Neural crest cell (in vitro differentiated cells): ENCODE results near the gene SFI1. TPM values are rescaled to one million over a fixed set of nuclear protein-coding genes. Genes with fewer than 3 reads are reported as not detected.
"Not testable (repeated sequence)": the region's sequence is repeated elsewhere in the genome, so short reads cannot be mapped to it uniquely, and the experiment has no call there.

Experiments
- DNase-seq: peaks from one replicate; pipeline ENCODE4 v3.0.0; 2021; ENCODE audit warnings: low read depth, mixed read lengths, low spot score
- H3K27ac Mint-ChIP-seq: one replicate; pipeline ENCODE4 v1.8.0; 2021; ENCODE audit warnings: mild to moderate bottlenecking, mixed read lengths; ENCODE audit not compliant: unreplicated experiment
- H3K27me3 Mint-ChIP-seq: 2 replicates; pipeline ENCODE4 v1.8.0; 2021; ENCODE audit warnings: low read depth, mild to moderate bottlenecking, mixed read lengths
- H3K36me3 Mint-ChIP-seq: 2 replicates; pipeline ENCODE4 v1.8.0; 2021; ENCODE audit warnings: low read depth, mild to moderate bottlenecking, mixed read lengths
- H3K4me1 Mint-ChIP-seq: 2 replicates; pipeline ENCODE4 v1.8.0; 2021; ENCODE audit warnings: mixed read lengths
- H3K4me3 Mint-ChIP-seq: one replicate; pipeline ENCODE4 v1.8.0; 2021; ENCODE audit warnings: mild to moderate bottlenecking, mixed read lengths
- H3K9me3 Mint-ChIP-seq: 2 replicates; pipeline ENCODE4 v1.8.0; 2021; ENCODE audit warnings: mixed read lengths
- total RNA-seq: library from RNA; stranded (reverse); gene quantifications from 2 replicates; pipeline ENCODE4 v1.2.1, GENCODE V29; 2021
- TF ChIP-seq, protein P1 (sequence below): fragments of 200-600 bp; sonication (generic); conservative IDR thresholded peaks from 2 replicates; pipeline ENCODE4 v1.5.0; 2021; ENCODE audit warnings: antibody characterized with exemption, mild to moderate bottlenecking

SFI1 gene
- total RNA-seq, 1 donor from 2014 or later, result 67.3 TPM

DNA sequence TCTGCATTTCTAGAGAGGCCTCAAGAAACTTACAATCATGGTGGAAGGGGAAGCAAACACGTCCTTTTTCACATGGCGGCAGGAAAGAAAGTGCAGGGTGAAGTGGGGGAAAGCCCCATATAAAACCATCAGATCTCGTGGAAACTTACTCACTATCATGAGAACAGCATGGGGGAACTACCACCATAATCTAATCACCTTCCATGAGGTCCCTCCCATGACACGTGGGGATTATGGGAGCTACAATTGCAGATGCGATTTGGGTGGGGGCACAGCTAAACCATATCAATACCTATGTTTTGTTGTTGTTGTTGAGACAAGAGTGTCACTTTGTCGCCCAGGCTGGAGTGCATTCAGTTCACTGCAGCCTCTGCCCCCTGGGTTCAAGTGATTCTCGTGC is 29.9 kb downstream of the SFI1 start:
- DNase-seq, result no peak
- TF ChIP-seq, protein P1, sequence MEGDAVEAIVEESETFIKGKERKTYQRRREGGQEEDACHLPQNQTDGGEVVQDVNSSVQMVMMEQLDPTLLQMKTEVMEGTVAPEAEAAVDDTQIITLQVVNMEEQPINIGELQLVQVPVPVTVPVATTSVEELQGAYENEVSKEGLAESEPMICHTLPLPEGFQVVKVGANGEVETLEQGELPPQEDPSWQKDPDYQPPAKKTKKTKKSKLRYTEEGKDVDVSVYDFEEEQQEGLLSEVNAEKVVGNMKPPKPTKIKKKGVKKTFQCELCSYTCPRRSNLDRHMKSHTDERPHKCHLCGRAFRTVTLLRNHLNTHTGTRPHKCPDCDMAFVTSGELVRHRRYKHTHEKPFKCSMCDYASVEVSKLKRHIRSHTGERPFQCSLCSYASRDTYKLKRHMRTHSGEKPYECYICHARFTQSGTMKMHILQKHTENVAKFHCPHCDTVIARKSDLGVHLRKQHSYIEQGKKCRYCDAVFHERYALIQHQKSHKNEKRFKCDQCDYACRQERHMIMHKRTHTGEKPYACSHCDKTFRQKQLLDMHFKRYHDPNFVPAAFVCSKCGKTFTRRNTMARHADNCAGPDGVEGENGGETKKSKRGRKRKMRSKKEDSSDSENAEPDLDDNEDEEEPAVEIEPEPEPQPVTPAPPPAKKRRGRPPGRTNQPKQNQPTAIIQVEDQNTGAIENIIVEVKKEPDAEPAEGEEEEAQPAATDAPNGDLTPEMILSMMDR, result no peak
- no peak overlapping the region for H3K27ac Mint-ChIP-seq
- no peaks in the 10 kb centered on the region for H3K27me3 Mint-ChIP-seq
- no peaks in the 10 kb centered on the region for H3K4me1 Mint-ChIP-seq
- no peak overlapping the region for H3K4me3 Mint-ChIP-seq
- H3K9me3 Mint-ChIP-seq, result no peaks in the 10 kb centered on the region
- peaks cover 5% of the 10 kb centered on the region for H3K36me3 Mint-ChIP-seq

DNA sequence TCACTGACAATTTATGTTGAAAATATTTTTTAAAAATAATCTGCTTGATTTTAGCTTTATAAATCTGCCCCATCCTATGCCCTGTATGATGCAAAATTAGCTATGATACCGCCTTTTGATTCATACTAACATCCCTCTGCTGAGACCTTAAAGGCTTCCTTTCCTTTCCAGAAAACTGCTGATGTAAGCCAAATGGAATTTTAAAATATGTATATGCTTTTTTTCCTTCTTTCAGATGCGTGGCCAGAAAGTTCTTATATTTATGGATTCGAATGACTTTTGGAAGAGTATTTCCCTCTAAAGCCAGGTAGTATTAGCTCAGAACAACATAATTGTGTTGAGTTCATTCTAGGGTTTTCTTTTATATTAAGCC is 34.5 kb downstream of the SFI1 start:
- H3K36me3 Mint-ChIP-seq, result peaks cover 2% of the 10 kb centered on the region
- no peak overlapping the region for H3K4me3 Mint-ChIP-seq
- TF ChIP-seq, protein P1, result no peak
- no peaks in the 10 kb centered on the region for H3K4me1 Mint-ChIP-seq
- H3K9me3 Mint-ChIP-seq, result no peaks in the 10 kb centered on the region
- DNase-seq, result no peak
- no peaks in the 10 kb centered on the region for H3K27me3 Mint-ChIP-seq
- H3K27ac Mint-ChIP-seq, result no peak overlapping the region

DNA sequence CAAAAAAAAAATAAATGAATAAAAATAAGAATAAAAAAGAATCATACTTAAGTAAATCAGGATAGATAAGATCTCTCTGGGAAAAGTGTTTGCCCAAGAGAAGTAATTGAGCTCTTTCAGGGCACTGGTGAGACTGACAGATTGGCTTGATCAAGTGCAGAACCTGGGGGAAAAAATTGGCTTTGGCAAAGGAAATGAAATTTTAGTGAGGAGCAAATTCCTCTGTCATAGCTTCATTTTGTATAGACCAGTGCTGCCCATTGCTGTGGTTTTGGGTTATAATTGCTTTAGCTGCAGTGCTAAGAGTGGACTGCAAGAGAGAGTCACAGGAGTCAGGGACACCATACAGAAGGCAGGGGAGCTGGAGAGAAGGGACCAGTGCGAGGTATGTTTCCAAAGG is 35.7 kb downstream of the SFI1 start:
- Mint-ChIP-seq H3K36me3 (peaks cover 2% of the 10 kb centered on the region), H3K27me3 (no peaks in the 10 kb centered on the region), H3K9me3 (no peaks in the 10 kb centered on the region), H3K4me1 (no peaks in the 10 kb centered on the region), H3K27ac (no peak overlapping the region), H3K4me3 (no peak overlapping the region)
- no peak for DNase-seq
- TF ChIP-seq, protein P1, result no peak

DNA sequence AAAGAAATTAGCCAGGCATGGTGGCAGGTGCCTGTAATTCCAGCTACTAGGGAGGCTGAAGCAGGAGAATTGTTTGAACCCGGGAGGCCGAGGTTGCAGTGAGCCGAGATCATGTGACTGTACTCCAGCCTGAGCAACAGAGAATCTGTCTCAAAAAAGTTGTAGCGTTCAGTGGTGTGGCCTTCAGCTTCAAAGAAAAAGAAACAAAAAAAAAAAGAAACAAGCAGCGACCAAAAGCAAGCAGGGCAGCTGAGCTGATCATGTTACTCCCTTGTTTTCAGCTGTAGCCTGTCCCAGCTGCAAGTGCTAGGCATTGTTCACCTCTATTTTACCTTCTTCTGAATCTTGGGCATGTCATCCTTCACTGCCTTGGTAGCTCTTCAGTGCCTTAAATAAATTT is 37.0 kb downstream of the SFI1 start:
- H3K4me3 Mint-ChIP-seq, result no peak overlapping the region
- H3K4me1 Mint-ChIP-seq, result no peaks in the 10 kb centered on the region
- no peak overlapping the region for H3K27ac Mint-ChIP-seq
- no peak for DNase-seq
- H3K36me3 Mint-ChIP-seq, result peaks cover 2% of the 10 kb centered on the region
- TF ChIP-seq, protein P1, result no peak
- no peaks in the 10 kb centered on the region for H3K9me3 Mint-ChIP-seq
- no peaks in the 10 kb centered on the region for H3K27me3 Mint-ChIP-seq

DNA sequence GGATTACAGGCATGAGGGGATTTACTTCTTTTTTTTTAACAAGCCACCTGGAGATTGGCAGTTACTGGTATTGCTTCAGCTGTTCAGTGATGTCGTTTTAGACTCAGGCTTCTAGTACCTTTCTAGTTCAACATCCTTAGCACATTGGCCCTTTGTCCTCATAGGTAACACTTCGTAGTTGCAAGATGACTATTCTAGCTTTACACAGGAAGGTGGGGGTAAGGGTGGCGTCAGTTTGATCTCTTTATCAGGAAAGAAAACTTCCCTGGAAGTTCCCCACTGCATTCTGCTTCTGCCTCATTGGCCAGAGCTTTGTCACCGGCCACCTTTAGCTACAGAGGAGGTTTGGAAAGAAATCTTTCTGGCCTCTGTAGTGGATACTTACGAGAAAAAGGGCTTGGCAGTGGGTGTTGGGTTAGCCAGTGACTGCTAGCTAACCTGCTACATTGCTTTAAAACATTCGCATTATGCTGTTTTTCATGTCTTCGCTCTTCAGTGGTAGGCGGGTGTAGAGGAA is 40.7 kb downstream of the SFI1 start:
- Mint-ChIP-seq H3K9me3 (no peaks in the 10 kb centered on the region), H3K4me1 (no peaks in the 10 kb centered on the region), H3K27me3 (no peaks in the 10 kb centered on the region), H3K36me3 (peaks cover 6% of the 10 kb centered on the region), H3K27ac (no peak overlapping the region), H3K4me3 (no peak overlapping the region)
- no peak for DNase-seq
- TF ChIP-seq, protein P1, result no peak

DNA sequence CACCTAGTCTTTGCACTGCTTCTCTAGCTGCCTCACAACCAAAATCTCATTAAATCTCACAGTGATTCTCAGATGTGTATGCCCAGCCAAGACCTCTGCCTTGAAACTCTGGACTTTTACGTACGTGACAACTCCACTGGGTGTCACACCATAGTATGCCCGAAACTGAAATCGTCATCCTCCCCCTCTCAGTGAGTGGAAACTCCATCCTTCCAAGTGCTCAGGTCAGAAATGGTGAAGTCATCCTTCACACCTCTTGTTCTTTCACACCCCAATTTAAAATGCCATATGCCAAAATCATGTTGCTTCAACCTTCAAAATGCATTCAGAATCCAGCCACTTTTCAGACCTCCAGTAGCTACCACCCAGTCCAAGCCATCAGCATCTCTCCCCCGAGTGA is 42.5 kb downstream of the SFI1 start:
- Mint-ChIP-seq H3K4me1 (no peaks in the 10 kb centered on the region), H3K27ac (no peak overlapping the region), H3K27me3 (no peaks in the 10 kb centered on the region), H3K9me3 (no peaks in the 10 kb centered on the region), H3K36me3 (peaks cover 6% of the 10 kb centered on the region), H3K4me3 (no peak overlapping the region)
- TF ChIP-seq, protein P1, result no peak
- DNase-seq, result no peak

DNA sequence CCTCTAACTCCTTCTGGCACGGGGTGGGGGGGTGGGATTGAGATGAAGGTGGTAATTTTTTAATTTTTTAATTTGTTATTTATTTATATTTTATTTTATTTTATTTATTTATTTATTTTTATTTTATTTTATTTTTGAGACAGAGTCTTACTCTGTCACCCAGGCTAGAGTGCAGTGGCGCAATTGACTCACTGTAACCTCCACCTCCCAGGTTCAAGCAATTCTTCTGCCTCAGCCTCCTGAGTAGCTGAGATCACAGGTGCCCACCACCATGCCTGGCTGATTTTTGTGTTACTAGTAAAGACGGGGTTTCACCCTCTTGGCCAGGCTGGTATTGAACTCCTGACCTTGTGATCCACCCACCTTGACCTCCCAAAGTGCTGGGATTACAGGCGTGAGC is 43.8 kb downstream of the SFI1 start:
- H3K27ac Mint-ChIP-seq, H3K9me3 Mint-ChIP-seq, H3K27me3 Mint-ChIP-seq, H3K4me3 Mint-ChIP-seq, DNase-seq, H3K4me1 Mint-ChIP-seq, H3K36me3 Mint-ChIP-seq: not testable (repeated sequence)
